ENCODE measurements around the gene LHX4. TPM values are rescaled to one million over a fixed set of nuclear protein-coding genes. Genes with fewer than 3 reads are reported as not detected.
A peak's percentile ranks its signal among the peaks of the same experiment; 100 is the strongest.

Gene LHX4
- total and polyA plus RNA-seq, 9 of the 15 experiments (the other 6 are each of a cell fraction or from before 2014, with no cell fraction given), result 0.01 to 0.11 (median 0.07) TPM; not detected in 5

GRCh38 chr1:180231506-180231921 is 1.4 kb downstream of the LHX4 start:
- H4K20me1 ChIP-seq (replicated peaks; ENCODE audit: control insufficient read depth, insufficient read depth, low read length), result peaks cover 12% of the 10 kb centered on the region; the same call in 1 of the 2 replicates
- no peak overlapping the region for H3K27ac ChIP-seq (ENCODE audit: extremely low read depth, low read depth, low read length)
- H3K27me3 ChIP-seq (ENCODE audit: control insufficient read depth in 2 of 2, insufficient read depth in 2 of 2, low read length in 2 of 2), result peaks cover 74 to 81% of the 10 kb centered on the region in 2 experiments
- DNase-seq (ENCODE audit: extremely low read depth in 1 of 4, low spot score in 3 of 4) (peak in 1 of 4 experiments; percentile 47), FAIRE-seq (no peak), ATAC-seq (no peak)
- H3K9me1 ChIP-seq (ENCODE audit: control insufficient read depth, insufficient read depth, low read length), result no peaks in the 10 kb centered on the region
- no TSS peak for BruUV-seq (replicated peaks)
- ChIA-PET CTCF (ENCODE audit: low intra/inter-chr PET ratio) (no interaction called here), POLR2A (interaction anchor here (0.6 to 1.5 kb wide), 4 partner anchors 8 to 44 kb away, joined by 3 to 8 read pairs (median 3); no protein-coding TSS in a partner anchor)
- in situ Hi-C loops (cut with MboI), result no loop called here
- intact Hi-C loops (cut with micrococcal nuclease), result no loop called here
- no peaks in the 10 kb centered on the region for H3K9me3 ChIP-seq (replicated peaks; ENCODE audit: control insufficient read depth, insufficient read depth, low read depth, low read length)
- H3K4me1 ChIP-seq (replicated peaks in 1 of 2; ENCODE audit: control insufficient read depth in 2 of 2, insufficient read depth in 2 of 2, low read length in 2 of 2), result peaks cover 0 to 52% of the 10 kb centered on the region in 2 experiments; a peak in 3 of 5 replicates
- no peaks in the 10 kb centered on the region for H3K79me2 ChIP-seq (ENCODE audit: control insufficient read depth, insufficient read depth, low read length)
- no peak overlapping the region for H3K4me2 ChIP-seq (ENCODE audit: insufficient read depth, low read length)
- no peaks in the 10 kb centered on the region for H3K36me3 ChIP-seq (ENCODE audit: control insufficient read depth, insufficient read depth, low read length)
- TF ChIP-seq NRF1 (conservative IDR thresholded peaks at IDR 0.05 in 1 of 2, IDR thresholded peaks at IDR 0.05 in 1 of 2) (peak in 1 of 2 experiments; percentile 24; a peak in 1 of 4 replicates), ZNF41 (CRISPR knock-in tag; conservative IDR thresholded peaks at IDR 0.05) (no peak)
- H3K4me3 ChIP-seq, result no peak overlapping the region
- 11% methylated on average over 34 of the region's 37 CpGs for WGBS (ENCODE audit: insufficient coverage, low coverage, missing lambda C conversion rate)
- no peak overlapping the region for H3K9ac ChIP-seq (ENCODE audit: insufficient read depth in 1 of 2, low read depth in 2 of 2, low read length in 2 of 2)
- no peak overlapping the region for H2AFZ ChIP-seq (ENCODE audit: low read depth, low read length)

- TF ChIP-seq BCLAF1 (IDR thresholded peaks at IDR 0.05; ENCODE audit: borderline replicate concordance in 1 of 2, control insufficient read depth in 1 of 2, low read depth in 2 of 2, low read length in 1 of 2), result no peak
- no peak for TF ChIP-seq TRIM24 (IDR thresholded peaks at IDR 0.05)
- TF ChIP-seq PPARD (CRISPR knock-in tag; IDR thresholded peaks at IDR 0.05), result no peak
- TF ChIP-seq EZH2 (IDR thresholded peaks at IDR 0.05; ENCODE audit: borderline replicate concordance, low read depth, low read length), result 0 out of 2 replicates have a peak, but pooled peaks have one; percentile 35
- Histone ChIP-seq H3K79me2 (ENCODE audit: control insufficient read depth, insufficient read depth, low read length) (no peaks in the 10 kb centered on the region), H2AFZ (ENCODE audit: low read depth, low read length) (no peak overlapping the region), H4K20me1 (replicated peaks; ENCODE audit: control insufficient read depth, insufficient read depth, low read length) (peaks cover 12% of the 10 kb centered on the region; the same call in 1 of the 2 replicates), H3K4me1 (replicated peaks in 1 of 2; ENCODE audit: control insufficient read depth in 2 of 2, insufficient read depth in 2 of 2, low read length in 2 of 2) (peaks cover 0 to 52% of the 10 kb centered on the region in 2 experiments; a peak in 3 of 5 replicates), H3K9ac (ENCODE audit: insufficient read depth in 1 of 2, low read depth in 2 of 2, low read length in 2 of 2) (no peak overlapping the region), H3K9me3 (replicated peaks; ENCODE audit: control insufficient read depth, insufficient read depth, low read depth, low read length) (no peaks in the 10 kb centered on the region), H3K27ac (ENCODE audit: extremely low read depth, low read depth, low read length) (no peak overlapping the region), H3K4me3 (no peak overlapping the region), H3K4me2 (ENCODE audit: insufficient read depth, low read length) (no peak overlapping the region), H3K9me1 (ENCODE audit: control insufficient read depth, insufficient read depth, low read length) (no peaks in the 10 kb centered on the region), H3K36me3 (ENCODE audit: control insufficient read depth, insufficient read depth, low read length) (no peaks in the 10 kb centered on the region), H3K27me3 (ENCODE audit: control insufficient read depth in 2 of 2, insufficient read depth in 2 of 2, low read length in 2 of 2) (peaks cover 75 to 81% of the 10 kb centered on the region in 2 experiments)
- intact Hi-C loops (cut with micrococcal nuclease) (no loop called here), in situ Hi-C loops (cut with MboI) (no loop called here)
- FAIRE-seq (no peak), DNase-seq (ENCODE audit: extremely low read depth in 1 of 4, low spot score in 3 of 4) (no peak), ATAC-seq (no peak)
- ChIA-PET CTCF (ENCODE audit: low intra/inter-chr PET ratio) (no interaction called here), POLR2A (interaction anchor here (0.6 to 1.5 kb wide), 3 partner anchors 10 to 44 kb away, joined by 3 to 8 read pairs (median 3); no protein-coding TSS in a partner anchor)
- WGBS (ENCODE audit: insufficient coverage, low coverage, missing lambda C conversion rate), result 8% methylated on average over 14 of the region's 14 CpGs
- BruUV-seq (replicated peaks), result no TSS peak
Measured at GRCh38 chr1:180231936-180232335, 1.9 kb downstream of the LHX4 start.

Data from K562 (cell line).